Endodermal cell (in vitro differentiated cells): Measurements from ENCODE around the gene NUP210. TPM values are rescaled to one million over a fixed set of nuclear protein-coding genes. Genes with fewer than 3 reads are reported as not detected.

Experiments used
- DNase-seq: peaks from one replicate; pipeline ENCODE4 v3.0.0-alpha.2; 2017
- H3K27ac ChIP-seq: 2 replicates; pipeline ENCODE4 v1.5.1; 2013; ENCODE audit warnings: mild to moderate bottlenecking, low read depth, low read length, moderate library complexity
- H3K27me3 ChIP-seq: 2 replicates; pipeline ENCODE4 v1.6.1; 2013; ENCODE audit warnings: mild to moderate bottlenecking, low read length, moderate library complexity; ENCODE audit not compliant: insufficient read depth, control insufficient read depth, poor library complexity, severe bottlenecking
- H3K36me3 ChIP-seq: 2 replicates; pipeline ENCODE4 v1.7.0; 2013; ENCODE audit warnings: mild to moderate bottlenecking, low read length, moderate library complexity; ENCODE audit not compliant: control insufficient read depth, insufficient read depth
- H3K4me1 ChIP-seq: one replicate; pipeline ENCODE4 v1.7.0; 2013; ENCODE audit warnings: low read length; ENCODE audit not compliant: control insufficient read depth, insufficient read depth
- H3K4me3 ChIP-seq: 2 replicates; pipeline ENCODE4 v1.5.1; 2013; ENCODE audit warnings: mild to moderate bottlenecking, low read length, moderate library complexity
- H3K9ac ChIP-seq: 2 replicates; pipeline ENCODE4 v1.6.1; 2013; ENCODE audit warnings: mild to moderate bottlenecking, low read length, moderate library complexity; ENCODE audit not compliant: poor library complexity, severe bottlenecking; ENCODE audit errors: extremely low read depth
- H3K9me3 ChIP-seq: 2 replicates; pipeline ENCODE4 v1.6.1; 2013; ENCODE audit warnings: mild to moderate bottlenecking, low read length, moderate library complexity; ENCODE audit not compliant: control insufficient read depth
- H3K27ac Mint-ChIP-seq: 2 replicates; pipeline ENCODE4 v1.8.0; 2020; ENCODE audit warnings: mixed read lengths
- H3K27me3 Mint-ChIP-seq: 2 replicates; pipeline ENCODE4 v1.8.0; 2021; ENCODE audit warnings: mild to moderate bottlenecking, mixed read lengths; ENCODE audit not compliant: insufficient read depth
- H3K36me3 Mint-ChIP-seq: 2 replicates; pipeline ENCODE4 v1.8.0; 2020; ENCODE audit warnings: low read depth, mixed read lengths
- H3K4me1 Mint-ChIP-seq: 2 replicates; pipeline ENCODE4 v1.8.0; 2020; ENCODE audit warnings: mixed read lengths
- H3K4me3 Mint-ChIP-seq: 2 replicates; pipeline ENCODE4 v1.8.0; 2020; ENCODE audit warnings: mild to moderate bottlenecking, moderate library complexity, mixed read lengths
- H3K9me3 Mint-ChIP-seq: 2 replicates; pipeline ENCODE4 v1.8.0; 2020; ENCODE audit warnings: mild to moderate bottlenecking, mixed read lengths
- WGBS, 2 experiments: methylation state at CpG; one replicate each; pipeline versions ENCODE4 v1.1.5 to v1.1.7; 2013; ENCODE audit warnings: missing lambda C conversion rate in 2 of 2, mixed read lengths in 1 of 2; ENCODE audit not compliant: insufficient coverage in 1 of 2, insufficient read length in 1 of 2; 5-methylcytosine and 5-hydroxymethylcytosine counted together
- total RNA-seq, 2 donors: library from RNA; stranded (reverse); fragmentation: NEBNext Ultra II Directional in 1 of 2; extraction: Animal tissue kit (Norgen Biotek cat#: 25700) in 1 of 2; gene quantifications; 2 replicates in 1 of 2; 3 replicates in 1 of 2; pipeline ENCODE4 v1.2.1, GENCODE V29; 2021
- TF ChIP-seq, protein P1 (sequence below): fragments of 200-600 bp; sonication (generic); conservative IDR thresholded peaks from 2 replicates; pipeline ENCODE4 v1.5.0; 2021; ENCODE audit warnings: antibody characterized with exemption, mild to moderate bottlenecking

The NUP210 gene
- total RNA-seq, 2 donors from 2014 or later: 43.0 to 62.3 TPM

DNA sequence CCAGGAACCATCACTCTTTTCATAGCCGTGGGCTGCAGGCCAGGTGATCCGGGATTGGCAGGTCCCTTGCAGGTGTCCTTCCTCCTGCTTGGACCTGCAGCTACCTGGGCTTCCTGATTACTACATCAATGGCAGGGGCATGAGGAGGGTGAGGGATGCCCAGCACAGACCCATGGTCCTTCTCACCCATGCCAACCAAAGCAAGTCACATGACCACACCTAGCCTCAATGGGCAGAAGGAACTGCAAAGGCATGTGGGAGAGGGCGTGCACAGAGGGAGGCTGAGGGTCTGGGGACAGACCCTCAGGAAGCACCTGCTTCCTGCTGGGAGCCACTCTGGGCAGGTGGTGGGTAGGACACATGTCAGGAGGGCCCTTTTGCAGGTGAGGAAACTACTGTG lies 105.2 kb downstream of the NUP210 start:
- no peaks in the 10 kb centered on the region for H3K9me3 Mint-ChIP-seq
- no peak for DNase-seq
- no peak overlapping the region for H3K4me3 Mint-ChIP-seq
- H3K36me3 Mint-ChIP-seq: peaks cover 8% of the 10 kb centered on the region
- Histone ChIP-seq H3K27ac (no peak overlapping the region), H3K9me3 (no peaks in the 10 kb centered on the region), H3K27me3 (no peaks in the 10 kb centered on the region), H3K4me3 (no peak overlapping the region), H3K4me1 (no peaks in the 10 kb centered on the region), H3K36me3 (no peaks in the 10 kb centered on the region), H3K9ac (no peak overlapping the region)
- no peak overlapping the region for H3K27ac Mint-ChIP-seq
- H3K4me1 Mint-ChIP-seq: no peaks in the 10 kb centered on the region
- WGBS, 2 experiments: 98 to 100% methylated on average over 3 of the region's 3 CpGs
- TF ChIP-seq, protein P1, sequence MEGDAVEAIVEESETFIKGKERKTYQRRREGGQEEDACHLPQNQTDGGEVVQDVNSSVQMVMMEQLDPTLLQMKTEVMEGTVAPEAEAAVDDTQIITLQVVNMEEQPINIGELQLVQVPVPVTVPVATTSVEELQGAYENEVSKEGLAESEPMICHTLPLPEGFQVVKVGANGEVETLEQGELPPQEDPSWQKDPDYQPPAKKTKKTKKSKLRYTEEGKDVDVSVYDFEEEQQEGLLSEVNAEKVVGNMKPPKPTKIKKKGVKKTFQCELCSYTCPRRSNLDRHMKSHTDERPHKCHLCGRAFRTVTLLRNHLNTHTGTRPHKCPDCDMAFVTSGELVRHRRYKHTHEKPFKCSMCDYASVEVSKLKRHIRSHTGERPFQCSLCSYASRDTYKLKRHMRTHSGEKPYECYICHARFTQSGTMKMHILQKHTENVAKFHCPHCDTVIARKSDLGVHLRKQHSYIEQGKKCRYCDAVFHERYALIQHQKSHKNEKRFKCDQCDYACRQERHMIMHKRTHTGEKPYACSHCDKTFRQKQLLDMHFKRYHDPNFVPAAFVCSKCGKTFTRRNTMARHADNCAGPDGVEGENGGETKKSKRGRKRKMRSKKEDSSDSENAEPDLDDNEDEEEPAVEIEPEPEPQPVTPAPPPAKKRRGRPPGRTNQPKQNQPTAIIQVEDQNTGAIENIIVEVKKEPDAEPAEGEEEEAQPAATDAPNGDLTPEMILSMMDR: no peak
- H3K27me3 Mint-ChIP-seq: no peaks in the 10 kb centered on the region

DNA sequence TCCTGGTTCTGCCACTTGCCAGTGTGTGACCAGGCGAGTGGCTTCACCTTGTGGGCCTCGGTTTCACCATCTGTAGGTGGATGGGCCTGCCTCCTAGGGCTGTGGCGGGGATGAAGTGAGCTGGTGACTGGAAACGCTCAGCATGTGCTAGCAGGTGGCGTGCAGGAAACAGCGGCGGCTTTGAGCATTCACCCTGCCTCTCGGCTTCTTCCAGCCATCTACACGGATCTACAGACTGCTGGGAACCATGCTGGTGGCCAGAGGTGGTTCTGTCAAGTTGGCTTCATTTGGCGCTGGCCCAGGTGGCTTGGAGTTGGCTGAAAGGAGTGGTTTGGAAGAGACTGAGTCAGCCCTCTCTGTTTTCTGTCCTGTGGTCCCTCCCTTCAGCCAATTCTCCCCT lies 106.3 kb downstream of the NUP210 start:
- 90 to 100% methylated on average over 2 to 10 of the region's 10 CpGs for WGBS, 2 experiments
- TF ChIP-seq, protein P1: no peak

DNA sequence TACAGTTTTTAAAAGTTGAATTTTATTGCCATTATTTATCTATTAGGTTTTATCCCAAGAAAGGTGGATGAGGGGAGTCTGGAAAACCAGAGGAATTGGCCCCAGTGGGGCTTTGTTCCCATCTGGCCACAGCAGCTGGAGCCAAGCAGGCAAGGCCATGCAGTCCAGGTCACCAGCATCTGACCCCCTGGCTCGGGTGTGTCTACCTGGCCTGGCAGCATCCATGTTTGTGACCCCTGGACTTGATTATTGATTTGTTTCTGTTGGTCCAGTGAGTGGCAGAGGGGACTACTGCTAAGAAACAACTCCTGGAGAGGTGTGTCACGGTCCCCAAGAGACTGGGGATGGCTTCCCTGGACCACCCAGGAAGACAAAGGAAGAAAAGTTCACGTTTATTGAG lies 111.1 kb downstream of the NUP210 start:
- no peaks in the 10 kb centered on the region for H3K27me3 Mint-ChIP-seq
- Histone ChIP-seq H3K9ac (no peak overlapping the region), H3K27ac (no peak overlapping the region), H3K36me3 (no peaks in the 10 kb centered on the region), H3K9me3 (no peaks in the 10 kb centered on the region), H3K27me3 (no peaks in the 10 kb centered on the region), H3K4me1 (no peaks in the 10 kb centered on the region), H3K4me3 (no peak overlapping the region)
- H3K4me3 Mint-ChIP-seq: no peak overlapping the region
- TF ChIP-seq, protein P1: no peak
- DNase-seq: no peak
- H3K36me3 Mint-ChIP-seq: no peaks in the 10 kb centered on the region
- 94 to 100% methylated on average over 2 to 3 of the region's 3 CpGs for WGBS, 2 experiments
- no peaks in the 10 kb centered on the region for H3K4me1 Mint-ChIP-seq
- no peaks in the 10 kb centered on the region for H3K9me3 Mint-ChIP-seq
- no peak overlapping the region for H3K27ac Mint-ChIP-seq

More for the DNA sequence above, 106.3 kb downstream of the NUP210 start:
- H3K27me3 ChIP-seq: no peaks in the 10 kb centered on the region
- Mint-ChIP-seq H3K36me3 (peaks cover 8% of the 10 kb centered on the region), H3K27ac (peak overlapping the region; percentile 19), H3K9me3 (no peaks in the 10 kb centered on the region), H3K4me3 (no peak overlapping the region), H3K27me3 (no peaks in the 10 kb centered on the region), H3K4me1 (no peaks in the 10 kb centered on the region)
- H3K9me3 ChIP-seq: no peaks in the 10 kb centered on the region
- H3K9ac ChIP-seq: no peak overlapping the region
- no peak for DNase-seq
- H3K4me1 ChIP-seq: no peaks in the 10 kb centered on the region
- H3K36me3 ChIP-seq: no peaks in the 10 kb centered on the region
- H3K27ac ChIP-seq: no peak overlapping the region
- H3K4me3 ChIP-seq: no peak overlapping the region
